ENCODE measurements around the gene USH2A. TPM values are rescaled to one million over a fixed set of nuclear protein-coding genes. Genes with fewer than 3 reads are reported as not detected.

The USH2A gene
- total RNA-seq, 1 donor from 2014 or later, result 0.04 TPM

GRCh38 chr1:215772151-215772550, 651.1 kb downstream of the USH2A start:
- H3K79me2 ChIP-seq (ENCODE audit: low read depth), result no peaks in the 10 kb centered on the region
- no peaks in the 10 kb centered on the region for H3K4me1 ChIP-seq
- no peak overlapping the region for H3K4me3 ChIP-seq
- H3K27ac ChIP-seq, result no peak overlapping the region
- no peaks in the 10 kb centered on the region for H3K36me3 ChIP-seq
- no peak overlapping the region for H3K9ac ChIP-seq
- H3F3A ChIP-seq (ENCODE audit: low read depth), result no peaks in the 10 kb centered on the region
- H3K4me2 ChIP-seq, result no peak overlapping the region
- H3K9me3 Mint-ChIP-seq, result no peaks in the 10 kb centered on the region
- H3K27me3 Mint-ChIP-seq (ENCODE audit: insufficient read depth, low read depth), result peaks cover under 1% of the 10 kb centered on the region
- H3K36me3 Mint-ChIP-seq, result no peaks in the 10 kb centered on the region
- no peaks in the 10 kb centered on the region for H3K9me3 ChIP-seq (ENCODE audit: low read depth)
- no peak overlapping the region for H3K4me3 Mint-ChIP-seq
- H3K27ac Mint-ChIP-seq, result no peak overlapping the region
- TF ChIP-seq EZH2phosphoT487 (IDR thresholded peaks at IDR 0.05), result no peak
- no peak for TF ChIP-seq CTCF (IDR thresholded peaks at IDR 0.05)
- no peak for TF ChIP-seq EZH2 (IDR thresholded peaks at IDR 0.05)
- H2AFZ ChIP-seq (replicated peaks), result no peak overlapping the region
- no peaks in the 10 kb centered on the region for H4K20me1 ChIP-seq (ENCODE audit: low read depth)
- no peaks in the 10 kb centered on the region for H3K4me1 Mint-ChIP-seq
- no peaks in the 10 kb centered on the region for H3K27me3 ChIP-seq
- DNase-seq (ENCODE audit: low spot score), result no peak

- H3K4me1 Mint-ChIP-seq, result no peaks in the 10 kb centered on the region
- H3K36me3 Mint-ChIP-seq, result no peaks in the 10 kb centered on the region
- Histone ChIP-seq H3K4me1 (no peaks in the 10 kb centered on the region), H4K20me1 (ENCODE audit: low read depth) (no peaks in the 10 kb centered on the region), H3F3A (ENCODE audit: low read depth) (no peaks in the 10 kb centered on the region), H3K27me3 (no peaks in the 10 kb centered on the region), H3K27ac (no peak overlapping the region), H3K9me3 (ENCODE audit: low read depth) (no peaks in the 10 kb centered on the region), H3K4me3 (no peak overlapping the region), H3K4me2 (no peak overlapping the region), H3K36me3 (no peaks in the 10 kb centered on the region), H3K79me2 (ENCODE audit: low read depth) (no peaks in the 10 kb centered on the region), H3K9ac (no peak overlapping the region), H2AFZ (replicated peaks) (no peak overlapping the region)
- no peaks in the 10 kb centered on the region for H3K9me3 Mint-ChIP-seq
- no peak overlapping the region for H3K27ac Mint-ChIP-seq
- TF ChIP-seq CTCF (IDR thresholded peaks at IDR 0.05) (no peak), EZH2 (IDR thresholded peaks at IDR 0.05) (no peak), EZH2phosphoT487 (IDR thresholded peaks at IDR 0.05) (no peak)
- H3K4me3 Mint-ChIP-seq, result no peak overlapping the region
- peaks cover 2% of the 10 kb centered on the region for H3K27me3 Mint-ChIP-seq (ENCODE audit: insufficient read depth, low read depth)
- no peak for DNase-seq (ENCODE audit: low spot score)
Observed at GRCh38 chr1:215768303-215768702, 654.9 kb downstream of the USH2A start.

- Histone ChIP-seq H2AFZ (replicated peaks) (peak overlapping the region; percentile 0), H3K79me2 (ENCODE audit: low read depth) (no peaks in the 10 kb centered on the region), H3K9ac (no peak overlapping the region), H3K4me2 (no peak overlapping the region), H3K27ac (no peak overlapping the region), H3K36me3 (no peaks in the 10 kb centered on the region), H3K9me3 (ENCODE audit: low read depth) (no peaks in the 10 kb centered on the region), H3K4me3 (no peak overlapping the region), H3K4me1 (no peaks in the 10 kb centered on the region), H3K27me3 (no peaks in the 10 kb centered on the region), H4K20me1 (ENCODE audit: low read depth) (no peaks in the 10 kb centered on the region), H3F3A (ENCODE audit: low read depth) (no peaks in the 10 kb centered on the region)
- Mint-ChIP-seq H3K27me3 (ENCODE audit: insufficient read depth, low read depth) (peaks cover 2% of the 10 kb centered on the region), H3K4me1 (no peaks in the 10 kb centered on the region), H3K9me3 (no peaks in the 10 kb centered on the region), H3K4me3 (no peak overlapping the region), H3K36me3 (no peaks in the 10 kb centered on the region), H3K27ac (no peak overlapping the region)
- no peak for DNase-seq (ENCODE audit: low spot score)
- no peak for TF ChIP-seq CTCF (IDR thresholded peaks at IDR 0.05)
- no peak for TF ChIP-seq EZH2 (IDR thresholded peaks at IDR 0.05)
- TF ChIP-seq EZH2phosphoT487 (IDR thresholded peaks at IDR 0.05), result no peak
Observed at GRCh38 chr1:215767761-215768160, 655.5 kb downstream of the USH2A start.
